Hepatocyte (in vitro differentiated cells): Measurements from ENCODE around the gene CLCN4. TPM values are rescaled to one million over a fixed set of nuclear protein-coding genes. Genes with fewer than 3 reads are reported as not detected.

ENCODE experiments used
- DNase-seq: peaks from one replicate; pipeline ENCODE4 v3.0.0-alpha.2; 2016; ENCODE audit warnings: low spot score
- H2AFZ ChIP-seq: fragments of 200-600 bp; sonication (generic); 2 replicates; pipeline ENCODE4 v1.6.0; 2016; ENCODE audit warnings: antibody characterized with exemption, mild to moderate bottlenecking
- H3K27ac ChIP-seq: fragments of 200-600 bp; sonication (generic); 2 replicates; pipeline ENCODE4 v1.5.1; 2016; ENCODE audit warnings: mild to moderate bottlenecking
- H3K27me3 ChIP-seq: fragments of 200-600 bp; sonication (generic); 2 replicates; pipeline ENCODE4 v1.6.1; 2016
- H3K36me3 ChIP-seq: fragments of 200-600 bp; sonication (generic); replicated peaks from 2 replicates; pipeline ENCODE4 v1.5.1; 2016; ENCODE audit warnings: low read depth; ENCODE audit not compliant: insufficient read depth
- H3K4me1 ChIP-seq: fragments of 200-600 bp; sonication (generic); 2 replicates; pipeline ENCODE4 v1.5.1; 2016; ENCODE audit warnings: mild to moderate bottlenecking, moderate library complexity; ENCODE audit not compliant: insufficient read depth
- H3K4me2 ChIP-seq: fragments of 200-600 bp; sonication (generic); 2 replicates; pipeline ENCODE4 v1.6.0; 2016
- H3K4me3 ChIP-seq: fragments of 200-600 bp; sonication (generic); 2 replicates; pipeline ENCODE4 v1.5.1; 2016; ENCODE audit warnings: mild to moderate bottlenecking
- H3K79me2 ChIP-seq: fragments of 200-600 bp; sonication (generic); 2 replicates; pipeline ENCODE4 v1.6.0; 2017; ENCODE audit warnings: mild to moderate bottlenecking
- H3K9me2 ChIP-seq: fragments of 200-600 bp; sonication (generic); replicated peaks from 2 replicates; pipeline ENCODE4 v1.6.0; 2017; ENCODE audit warnings: mild to moderate bottlenecking; ENCODE audit not compliant: insufficient read depth
- H3K9me3 ChIP-seq: fragments of 200-600 bp; sonication (generic); 2 replicates; pipeline ENCODE4 v1.5.1; 2016; ENCODE audit warnings: low read depth, mild to moderate bottlenecking
- H4K20me1 ChIP-seq: fragments of 200-600 bp; sonication (generic); 2 replicates; pipeline ENCODE4 v1.6.0; 2016; ENCODE audit warnings: mild to moderate bottlenecking; ENCODE audit not compliant: insufficient read depth, poor library complexity, severe bottlenecking
- EZH2 ChIP-seq: fragments of 200-600 bp; sonication (generic); IDR thresholded peaks from 2 replicates; pipeline ENCODE4 v1.6.1; 2016; ENCODE audit warnings: antibody characterized with exemption, mild to moderate bottlenecking, borderline replicate concordance
- EZH2phosphoT487 ChIP-seq: fragments of 200-600 bp; sonication (generic); IDR thresholded peaks from one replicate; pipeline ENCODE4 v1.6.1; 2018; ENCODE audit warnings: antibody characterized with exemption, mild to moderate bottlenecking, low read depth, moderate library complexity; ENCODE audit not compliant: unreplicated experiment, severe bottlenecking
- WGBS: methylation state at CpG from one replicate; pipeline ENCODE4 v1.1.6; 2016; ENCODE audit warnings: low lambda C conversion rate; ENCODE audit errors: missing lambda C conversion rate; 5-methylcytosine and 5-hydroxymethylcytosine counted together
- polyA plus RNA-seq: library from polyadenylated mRNA; unstranded; fragments of >200 nt; fragmentation: Nextera tagmentation; extraction: Ambion mirVana; gene quantifications from 2 replicates; pipeline ENCODE4 v1.2.1, GENCODE V29; 2016
- total RNA-seq: library from RNA; depleted of rRNA; stranded (reverse); fragments of >200 nt; gene quantifications from 2 replicates; pipeline ENCODE4 v1.2.3, GENCODE V29; 2014
- TF ChIP-seq, protein P1 (sequence below): fragments of 200-600 bp; sonication (generic); IDR thresholded peaks from 2 replicates; pipeline ENCODE4 v1.5.1; 2016; ENCODE audit warnings: antibody characterized with exemption, mild to moderate bottlenecking; ENCODE audit not compliant: poor library complexity

CLCN4 gene
- total and polyA plus RNA-seq, 2 experiments from 2014 or later = 2.2 to 3.8 TPM

DNA sequence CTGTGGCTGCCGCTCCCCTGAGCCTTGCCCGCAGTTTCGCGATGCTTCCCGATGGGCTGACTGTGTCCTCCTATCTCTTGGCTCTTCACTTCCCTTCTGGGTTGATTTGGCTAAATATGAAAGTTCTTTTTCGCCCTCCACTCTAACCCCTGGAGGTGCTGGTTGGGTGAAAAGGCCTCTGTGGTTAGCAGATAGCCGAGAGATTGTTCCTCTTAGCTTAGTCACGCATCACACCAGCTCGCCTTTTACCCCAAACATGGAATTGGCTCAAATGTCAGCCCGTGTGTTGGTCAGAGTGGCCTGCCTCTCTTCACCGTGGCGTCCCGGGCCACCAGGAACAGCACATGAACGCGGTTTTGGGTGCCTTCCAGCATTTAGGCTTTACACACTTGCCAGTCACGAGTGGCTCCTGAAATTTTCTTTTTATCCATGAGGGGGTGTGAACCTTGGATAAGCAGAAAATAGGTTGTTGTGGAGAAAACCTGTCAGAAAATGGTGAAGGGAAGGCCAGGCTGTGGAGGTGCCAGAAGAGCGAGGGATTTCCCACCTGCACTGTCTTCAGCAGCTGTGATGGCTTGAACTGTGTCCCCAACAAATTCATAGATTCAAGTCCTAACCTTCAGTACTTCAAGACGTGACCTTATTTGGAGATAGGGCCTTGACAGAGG is 8.9 kb downstream of the CLCN4 start:
- Histone ChIP-seq H3K9me2 (no peaks in the 10 kb centered on the region), H3K27me3 (no peaks in the 10 kb centered on the region), H3K4me3 (no peak overlapping the region), H3K4me2 (no peak overlapping the region), H3K36me3 (no peaks in the 10 kb centered on the region), H4K20me1 (no peaks in the 10 kb centered on the region), H3K79me2 (no peaks in the 10 kb centered on the region), H3K9me3 (no peaks in the 10 kb centered on the region), H3K4me1 (no peaks in the 10 kb centered on the region), H3K27ac (no peak overlapping the region), H2AFZ (no peak overlapping the region)
- DNase-seq = no peak
- WGBS = 86% methylated on average over 18 of the region's 18 CpGs
- no peak for TF ChIP-seq EZH2
- TF ChIP-seq, protein P1, sequence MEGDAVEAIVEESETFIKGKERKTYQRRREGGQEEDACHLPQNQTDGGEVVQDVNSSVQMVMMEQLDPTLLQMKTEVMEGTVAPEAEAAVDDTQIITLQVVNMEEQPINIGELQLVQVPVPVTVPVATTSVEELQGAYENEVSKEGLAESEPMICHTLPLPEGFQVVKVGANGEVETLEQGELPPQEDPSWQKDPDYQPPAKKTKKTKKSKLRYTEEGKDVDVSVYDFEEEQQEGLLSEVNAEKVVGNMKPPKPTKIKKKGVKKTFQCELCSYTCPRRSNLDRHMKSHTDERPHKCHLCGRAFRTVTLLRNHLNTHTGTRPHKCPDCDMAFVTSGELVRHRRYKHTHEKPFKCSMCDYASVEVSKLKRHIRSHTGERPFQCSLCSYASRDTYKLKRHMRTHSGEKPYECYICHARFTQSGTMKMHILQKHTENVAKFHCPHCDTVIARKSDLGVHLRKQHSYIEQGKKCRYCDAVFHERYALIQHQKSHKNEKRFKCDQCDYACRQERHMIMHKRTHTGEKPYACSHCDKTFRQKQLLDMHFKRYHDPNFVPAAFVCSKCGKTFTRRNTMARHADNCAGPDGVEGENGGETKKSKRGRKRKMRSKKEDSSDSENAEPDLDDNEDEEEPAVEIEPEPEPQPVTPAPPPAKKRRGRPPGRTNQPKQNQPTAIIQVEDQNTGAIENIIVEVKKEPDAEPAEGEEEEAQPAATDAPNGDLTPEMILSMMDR = no peak
- no peak for TF ChIP-seq EZH2phosphoT487

DNA sequence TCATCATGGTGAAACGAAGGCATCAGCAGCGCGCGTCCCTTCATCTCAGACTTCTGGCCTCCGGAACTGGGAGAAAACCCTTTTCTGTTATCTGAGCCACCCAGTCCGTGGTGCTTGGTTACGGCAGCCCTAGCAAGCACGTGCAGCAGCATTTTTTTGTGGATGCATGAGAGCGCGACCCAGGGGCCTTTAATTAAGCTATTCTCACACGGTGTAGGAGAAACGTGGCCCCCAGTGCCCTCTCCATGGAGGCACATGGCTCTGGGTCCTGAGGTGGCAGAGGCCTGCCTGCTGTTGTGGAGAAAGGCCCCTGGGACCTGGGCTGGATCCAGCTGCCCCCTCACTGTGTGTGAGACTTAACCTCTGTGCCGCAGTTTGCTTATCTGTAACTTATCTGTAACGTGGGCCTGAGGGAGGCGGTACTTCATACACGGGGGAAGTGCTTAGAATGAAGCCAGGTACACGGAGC is 9.5 kb downstream of the CLCN4 start:
- Histone ChIP-seq H3K9me2 (no peaks in the 10 kb centered on the region), H3K9me3 (no peaks in the 10 kb centered on the region), H3K4me1 (no peaks in the 10 kb centered on the region), H3K79me2 (no peaks in the 10 kb centered on the region), H3K27me3 (no peaks in the 10 kb centered on the region), H4K20me1 (no peaks in the 10 kb centered on the region), H3K4me3 (no peak overlapping the region), H3K27ac (no peak overlapping the region), H3K36me3 (no peaks in the 10 kb centered on the region), H3K4me2 (no peak overlapping the region), H2AFZ (no peak overlapping the region)
- WGBS = 80% methylated on average over 17 of the region's 17 CpGs
- no peak for TF ChIP-seq EZH2phosphoT487
- no peak for TF ChIP-seq EZH2
- TF ChIP-seq, protein P1 = no peak
- no peak for DNase-seq

GRCh38 chrX:10166731-10167151 is 10.0 kb downstream of the CLCN4 start:
- Histone ChIP-seq H3K27ac (no peak overlapping the region), H3K36me3 (no peaks in the 10 kb centered on the region)
- 77% methylated on average over 8 of the region's 8 CpGs for whole genome bisulfite sequencing

More at GRCh38 chrX:10166731-10167151, 10.0 kb downstream of the CLCN4 start:
- Histone ChIP-seq H4K20me1 (no peaks in the 10 kb centered on the region), H3K27me3 (no peaks in the 10 kb centered on the region), H3K4me3 (no peak overlapping the region), H3K9me2 (no peaks in the 10 kb centered on the region), H3K4me1 (no peaks in the 10 kb centered on the region), H2AFZ (no peak overlapping the region), H3K4me2 (no peak overlapping the region), H3K9me3 (no peaks in the 10 kb centered on the region), H3K79me2 (no peaks in the 10 kb centered on the region)
- TF ChIP-seq EZH2phosphoT487 (no peak), EZH2 (no peak)
- TF ChIP-seq, protein P1 = no peak
- no peak for DNase-seq
